HG02763 (cell line): Measurements from ENCODE around the gene CARMIL1.
"Not testable (repeated sequence)": the region's sequence is repeated elsewhere in the genome, so short reads cannot be mapped to it uniquely, and the experiment has no call there.

Experiments
- ATAC-seq: cut with Tn5 transposase; IDR thresholded peaks from one replicate; pipeline ENCODE4 v1.9.1; 2021; ENCODE audit warnings: mild to moderate bottlenecking, moderate library complexity; ENCODE audit not compliant: unreplicated experiment

CARMIL1 gene

GRCh38 chr6:25435416-25435985, 156.3 kb downstream of the CARMIL1 start:
- no peak for ATAC-seq

GRCh38 chr6:25436760-25437159, 157.6 kb downstream of the CARMIL1 start:
- ATAC-seq, result no peak

GRCh38 chr6:25439368-25439767, 160.2 kb downstream of the CARMIL1 start:
- no peak for ATAC-seq

- no peak for ATAC-seq
Observed at GRCh38 chr6:25441663-25442270, 162.6 kb downstream of the CARMIL1 start.

- ATAC-seq, result no peak
Observed at GRCh38 chr6:25442898-25443297, 163.7 kb downstream of the CARMIL1 start.

- not testable (repeated sequence) for ATAC-seq
Observed at GRCh38 chr6:25444521-25444920, 165.3 kb downstream of the CARMIL1 start.

GRCh38 chr6:25446830-25447569, 167.8 kb downstream of the CARMIL1 start:
- ATAC-seq, result no peak

- ATAC-seq, result no peak
Observed at GRCh38 chr6:25447570-25447929, 168.4 kb downstream of the CARMIL1 start.

GRCh38 chr6:25448965-25449538, 169.9 kb downstream of the CARMIL1 start:
- ATAC-seq, result no peak

GRCh38 chr6:25449774-25450173, 170.6 kb downstream of the CARMIL1 start:
- no peak for ATAC-seq

- no peak for ATAC-seq
Observed at GRCh38 chr6:25450469-25451198, 171.5 kb downstream of the CARMIL1 start.

- ATAC-seq, result no peak
Observed at GRCh38 chr6:25452031-25452430, 172.9 kb downstream of the CARMIL1 start.

GRCh38 chr6:25453288-25453687, 174.1 kb downstream of the CARMIL1 start:
- ATAC-seq, result no peak

- ATAC-seq, result no peak
Observed at GRCh38 chr6:25454136-25454535, 175.0 kb downstream of the CARMIL1 start.

GRCh38 chr6:25456249-25457040, 177.3 kb downstream of the CARMIL1 start:
- no peak for ATAC-seq

GRCh38 chr6:25457516-25457915, 178.3 kb downstream of the CARMIL1 start:
- no peak for ATAC-seq

- ATAC-seq, result no peak
Observed at GRCh38 chr6:25458485-25458884, 179.3 kb downstream of the CARMIL1 start.

- ATAC-seq, result no peak
Observed at GRCh38 chr6:25462235-25462897, 183.2 kb downstream of the CARMIL1 start.

GRCh38 chr6:25463441-25463840, 184.3 kb downstream of the CARMIL1 start:
- no peak for ATAC-seq

GRCh38 chr6:25464225-25464624, 185.1 kb downstream of the CARMIL1 start:
- ATAC-seq, result no peak
